SK-N-SH (cell line): Measurements from ENCODE around the gene NOG. TPM values are rescaled to one million over a fixed set of nuclear protein-coding genes. Genes with fewer than 3 reads are reported as not detected.

Experiments used
- CTCF ChIA-PET: fragments of 300-600, 350-600 bp; formaldehyde crosslinking; extraction: SDS; loops from one replicate; lab custom pipeline; 2021; lab: Yijun Ruan, JAX
- POLR2A ChIA-PET: fragments of 350-600 bp; sonication (Branson Sonifier 250); formaldehyde crosslinking; extraction: SDS; loops from one replicate; lab custom pipeline; 2020; ENCODE audit warnings: antibody characterized with exemption, inconsistent platforms; lab: Yijun Ruan, JAX
- DNase-seq: peaks from one replicate; pipeline ENCODE4 v3.0.0; 2012
- H2AFZ ChIP-seq: fragments of 200-600 bp; sonication (generic); 2 replicates; pipeline ENCODE4 v1.8.1; 2016; ENCODE audit warnings: antibody characterized with exemption, mild to moderate bottlenecking, low read depth
- H3F3A ChIP-seq: fragments of 200-600 bp; sonication (generic); replicated peaks from 2 replicates; pipeline ENCODE3; 2016; ENCODE audit warnings: antibody characterized with exemption, mild to moderate bottlenecking; ENCODE audit not compliant: insufficient read depth
- H3K27ac ChIP-seq, 2 experiments: fragments of 200-500 bp in 1 of 2; fragments of 200-600 bp in 1 of 2; sonication (Bioruptor generic) in 1 of 2; sonication (generic), shearing (Covaris generic) in 1 of 2; 2 replicates each; pipeline versions ENCODE4 v1.5.1 to v1.6.1; 2014 to 2016; ENCODE audit warnings: low read depth in 2 of 2, inconsistent platforms in 1 of 2, low read length in 1 of 2, mild to moderate bottlenecking in 1 of 2, mixed read lengths in 1 of 2
- H3K27me3 ChIP-seq: fragments of 200-600 bp; sonication (generic), shearing (Covaris generic); 2 replicates; pipeline ENCODE4 v1.6.1; 2016; ENCODE audit warnings: mixed run types; ENCODE audit not compliant: insufficient read depth
- H3K36me3 ChIP-seq, 2 experiments: fragments of 200-500 bp in 1 of 2; fragments of 200-600 bp in 1 of 2; sonication (Bioruptor generic) in 1 of 2; sonication (generic) in 1 of 2; replicated peaks in 1 of 2; 2 replicates each; pipeline versions ENCODE3 to v1.5.1; 2014 to 2016; ENCODE audit warnings: low read length in 1 of 2, mild to moderate bottlenecking in 1 of 2; ENCODE audit not compliant: insufficient read depth in 2 of 2, control insufficient read depth in 1 of 2
- H3K4me1 ChIP-seq, 2 experiments: fragments of 200-500 bp in 1 of 2; fragments of 200-600 bp in 1 of 2; sonication (Bioruptor generic) in 1 of 2; sonication (generic), shearing (Covaris generic) in 1 of 2; 2 replicates each; pipeline versions ENCODE4 v1.5.1 to v1.6.1; 2014 to 2016; ENCODE audit warnings: low read depth in 1 of 2, low read length in 1 of 2, mixed run types in 1 of 2; ENCODE audit not compliant: insufficient read depth in 2 of 2, control insufficient read depth in 1 of 2
- H3K4me2 ChIP-seq: fragments of 200-600 bp; sonication (generic), shearing (Covaris generic); 2 replicates; pipeline ENCODE4 v1.6.1; 2017; ENCODE audit warnings: mixed run types
- H3K4me3 ChIP-seq, 2 experiments: fragments of 200-500 bp in 1 of 2; fragments of 200-600 bp in 1 of 2; sonication (Bioruptor generic) in 1 of 2; sonication (generic), shearing (Covaris generic) in 1 of 2; 2 replicates each; pipeline versions ENCODE4 v1.5.1 to v1.8.1; 2014 to 2016; ENCODE audit warnings: low read depth in 2 of 2, inconsistent platforms in 1 of 2, low read length in 1 of 2, mild to moderate bottlenecking in 1 of 2, mixed read lengths in 1 of 2, moderate library complexity in 1 of 2
- H3K79me2 ChIP-seq: fragments of 200-600 bp; sonication (generic); 2 replicates; pipeline ENCODE4 v1.8.1; 2017; ENCODE audit warnings: mild to moderate bottlenecking; ENCODE audit not compliant: insufficient read depth
- H3K9ac ChIP-seq: fragments of 200-600 bp; sonication (generic); 2 replicates; pipeline ENCODE4 v1.6.1; 2017; ENCODE audit warnings: mixed run types
- H3K9me2 ChIP-seq: fragments of 200-600 bp; sonication (generic); 2 replicates; pipeline ENCODE4 v1.6.1; 2017; ENCODE audit warnings: mixed run types
- H3K9me3 ChIP-seq: fragments of 200-600 bp; sonication (generic); 2 replicates; pipeline ENCODE4 v1.6.1; 2017; ENCODE audit warnings: mixed run types, mild to moderate bottlenecking, moderate library complexity
- H4K20me1 ChIP-seq: fragments of 200-600 bp; sonication (generic); 2 replicates; pipeline ENCODE4 v1.6.1; 2017; ENCODE audit warnings: mild to moderate bottlenecking, mixed run types; ENCODE audit not compliant: insufficient read depth
- CHD2 ChIP-seq: fragments of 150-350 bp; IDR thresholded peaks from 2 replicates; pipeline ENCODE4 v1.6.1; 2018; ENCODE audit warnings: low read length; ENCODE audit not compliant: partially characterized antibody
- ELF1 ChIP-seq: IDR thresholded peaks from 2 replicates; pipeline ENCODE4 v1.4.0; 2012
- FOXJ3 ChIP-seq: sonication (generic); formaldehyde crosslinking; IDR thresholded peaks from 2 replicates; pipeline ENCODE4 v1.5.1; 2020; ENCODE audit warnings: mild to moderate bottlenecking, missing genetic modification reagents
- GABPA ChIP-seq: IDR thresholded peaks from 2 replicates; pipeline ENCODE4 v1.4.0; 2012; ENCODE audit warnings: low read depth, mild to moderate bottlenecking
- GATA2 ChIP-seq: sonication (generic); formaldehyde crosslinking; IDR thresholded peaks from 2 replicates; pipeline ENCODE4 v1.5.0; 2020; ENCODE audit warnings: mild to moderate bottlenecking, missing genetic modification reagents
- JUND ChIP-seq: IDR thresholded peaks from 2 replicates; pipeline ENCODE4 v1.4.0; 2012
- MAX ChIP-seq: IDR thresholded peaks from 2 replicates; pipeline ENCODE4 v1.4.0; 2012; ENCODE audit warnings: low read depth
- MEF2A ChIP-seq: IDR thresholded peaks from 2 replicates; pipeline ENCODE4 v1.4.0; 2012; ENCODE audit warnings: low read depth, borderline replicate concordance
- MXI1 ChIP-seq: IDR thresholded peaks from 2 replicates; pipeline ENCODE4 v1.6.1; 2012; ENCODE audit warnings: mild to moderate bottlenecking, low read depth, low read length, improper control_type of control experiment
- NFIC ChIP-seq: IDR thresholded peaks from 2 replicates; pipeline ENCODE4 v1.4.0; 2012; ENCODE audit warnings: borderline replicate concordance
- PBX3 ChIP-seq: IDR thresholded peaks from 2 replicates; pipeline ENCODE4; 2012
- RAD21 ChIP-seq: IDR thresholded peaks from 2 replicates; pipeline ENCODE4 v1.6.1; 2012; ENCODE audit warnings: mild to moderate bottlenecking, low read length
- RCOR1 ChIP-seq: fragments of 150-350 bp; IDR thresholded peaks from 2 replicates; pipeline ENCODE4 v1.6.1; 2017; ENCODE audit warnings: antibody characterized with exemption, low read length
- TAF1 ChIP-seq: IDR thresholded peaks from 2 replicates; pipeline ENCODE4 v1.6.1; 2012; ENCODE audit warnings: low read depth, mild to moderate bottlenecking, low read length, moderate library complexity, borderline replicate concordance
- TCF12 ChIP-seq: IDR thresholded peaks from 2 replicates; pipeline ENCODE4 v1.4.0; 2012
- TEAD4 ChIP-seq: IDR thresholded peaks from 2 replicates; pipeline ENCODE4 v1.4.0; 2012; ENCODE audit warnings: mild to moderate bottlenecking, borderline replicate concordance; ENCODE audit not compliant: insufficient read depth
- USF2 ChIP-seq: fragments of 150-350 bp; IDR thresholded peaks from 2 replicates; pipeline ENCODE4 v1.6.1; 2017; ENCODE audit warnings: antibody characterized with exemption, low read length, low read depth, borderline replicate concordance
- WGBS: methylation state at CpG from one replicate; pipeline ENCODE4 v1.1.6; 2017; ENCODE audit warnings: low lambda C conversion rate; 5-methylcytosine and 5-hydroxymethylcytosine counted together
- polyA plus RNA-seq, 3 experiments: library from polyadenylated mRNA; depleted of rRNA; stranded (reverse); fragments of >200 nt; gene quantifications; 2 replicates each; pipeline ENCODE4 v1.2.3, GENCODE V29; 2012
- TF ChIP-seq, protein P1 (sequence below): IDR thresholded peaks from 2 replicates; pipeline ENCODE4 v1.4.0; 2012; ENCODE audit warnings: low read depth, borderline replicate concordance
- TF ChIP-seq, protein P2 (sequence below): fragments of 150-350 bp; IDR thresholded peaks from 2 replicates; pipeline ENCODE4 v1.6.1; 2016; ENCODE audit warnings: mild to moderate bottlenecking, low read depth, low read length

NOG gene
- polyA plus RNA-seq, 1 of the 3 experiments (the other 2 are of a cell fraction): 3.1 TPM

GRCh38 chr17:56581635-56582627 is 11.6 kb upstream of the NOG start:
- Histone ChIP-seq H3K27me3 (peaks cover 85% of the 10 kb centered on the region), H3K4me3 (no peak overlapping the region), H3K9me3 (no peaks in the 10 kb centered on the region), H3K9ac (no peak overlapping the region), H2AFZ (no peak overlapping the region), H4K20me1 (no peaks in the 10 kb centered on the region), H3K36me3 (no peaks in the 10 kb centered on the region), H3K4me1 (no peaks in the 10 kb centered on the region), H3K4me2 (no peak overlapping the region), H3K9me2 (no peaks in the 10 kb centered on the region), H3K27ac (no peak overlapping the region), H3F3A (no peaks in the 10 kb centered on the region), H3K79me2 (no peaks in the 10 kb centered on the region)
- ChIA-PET POLR2A (no interaction called here), CTCF (interaction anchor here (0.7 to 4.3 kb wide), 4 partner anchors 11 to 198 kb away, joined by 3 to 35 read pairs (median 14); partner anchors contain the start of gene NOG)
- TF ChIP-seq TCF12: no peak
- TF ChIP-seq, protein P1, sequence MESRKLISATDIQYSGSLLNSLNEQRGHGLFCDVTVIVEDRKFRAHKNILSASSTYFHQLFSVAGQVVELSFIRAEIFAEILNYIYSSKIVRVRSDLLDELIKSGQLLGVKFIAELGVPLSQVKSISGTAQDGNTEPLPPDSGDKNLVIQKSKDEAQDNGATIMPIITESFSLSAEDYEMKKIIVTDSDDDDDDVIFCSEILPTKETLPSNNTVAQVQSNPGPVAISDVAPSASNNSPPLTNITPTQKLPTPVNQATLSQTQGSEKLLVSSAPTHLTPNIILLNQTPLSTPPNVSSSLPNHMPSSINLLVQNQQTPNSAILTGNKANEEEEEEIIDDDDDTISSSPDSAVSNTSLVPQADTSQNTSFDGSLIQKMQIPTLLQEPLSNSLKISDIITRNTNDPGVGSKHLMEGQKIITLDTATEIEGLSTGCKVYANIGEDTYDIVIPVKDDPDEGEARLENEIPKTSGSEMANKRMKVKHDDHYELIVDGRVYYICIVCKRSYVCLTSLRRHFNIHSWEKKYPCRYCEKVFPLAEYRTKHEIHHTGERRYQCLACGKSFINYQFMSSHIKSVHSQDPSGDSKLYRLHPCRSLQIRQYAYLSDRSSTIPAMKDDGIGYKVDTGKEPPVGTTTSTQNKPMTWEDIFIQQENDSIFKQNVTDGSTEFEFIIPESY: no peak
- TF ChIP-seq TAF1: no peak
- no peak for TF ChIP-seq MEF2A
- no peak for TF ChIP-seq MXI1
- TF ChIP-seq MAX: no peak
- no peak for TF ChIP-seq TEAD4
- DNase-seq: no peak
- 3% methylated on average over 5 of the region's 5 CpGs for WGBS

DNA sequence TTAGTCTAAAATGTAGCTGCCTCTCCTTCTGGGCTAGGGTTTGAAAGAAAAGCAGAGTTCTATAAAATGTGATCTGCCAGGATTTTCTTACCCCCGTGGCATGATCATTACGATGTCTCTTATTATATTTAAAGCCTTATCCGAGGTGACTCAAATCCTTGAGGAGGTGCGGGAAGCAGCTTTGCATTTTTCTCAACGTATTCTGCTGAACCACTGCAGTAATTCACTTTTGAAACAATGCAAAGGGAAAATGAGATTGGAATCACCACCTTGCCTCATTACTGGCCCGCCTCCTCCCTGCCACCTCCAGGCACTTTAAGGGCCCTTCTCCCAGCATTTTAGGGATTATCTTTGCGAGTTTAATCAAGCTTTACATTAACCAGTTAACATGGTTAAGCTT is 9.7 kb upstream of the NOG start:
- no peak overlapping the region for H3K9ac ChIP-seq
- CTCF ChIA-PET: interaction anchor here (0.6 to 4.3 kb wide), 4 partner anchors 9 to 196 kb away, joined by 3 to 35 read pairs (median 14); partner anchors contain the start of gene NOG
- no peaks in the 10 kb centered on the region for H4K20me1 ChIP-seq
- no peaks in the 10 kb centered on the region for H3K4me1 ChIP-seq
- no peaks in the 10 kb centered on the region for H3K79me2 ChIP-seq
- no peak for DNase-seq
- peaks cover 80% of the 10 kb centered on the region for H3K27me3 ChIP-seq
- no peak overlapping the region for H2AFZ ChIP-seq
- no peaks in the 10 kb centered on the region for H3K9me2 ChIP-seq
- H3K4me3 ChIP-seq: no peak overlapping the region
- no peak overlapping the region for H3K27ac ChIP-seq
- no peaks in the 10 kb centered on the region for H3K36me3 ChIP-seq
- no peaks in the 10 kb centered on the region for H3F3A ChIP-seq
- POLR2A ChIA-PET: no interaction called here
- no peaks in the 10 kb centered on the region for H3K9me3 ChIP-seq
- H3K4me2 ChIP-seq: no peak overlapping the region
- 22% methylated on average over 7 of the region's 7 CpGs for WGBS
- TF ChIP-seq, protein P2, sequence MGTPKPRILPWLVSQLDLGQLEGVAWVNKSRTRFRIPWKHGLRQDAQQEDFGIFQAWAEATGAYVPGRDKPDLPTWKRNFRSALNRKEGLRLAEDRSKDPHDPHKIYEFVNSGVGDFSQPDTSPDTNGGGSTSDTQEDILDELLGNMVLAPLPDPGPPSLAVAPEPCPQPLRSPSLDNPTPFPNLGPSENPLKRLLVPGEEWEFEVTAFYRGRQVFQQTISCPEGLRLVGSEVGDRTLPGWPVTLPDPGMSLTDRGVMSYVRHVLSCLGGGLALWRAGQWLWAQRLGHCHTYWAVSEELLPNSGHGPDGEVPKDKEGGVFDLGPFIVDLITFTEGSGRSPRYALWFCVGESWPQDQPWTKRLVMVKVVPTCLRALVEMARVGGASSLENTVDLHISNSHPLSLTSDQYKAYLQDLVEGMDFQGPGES: no peak
- no peak for TF ChIP-seq NFIC
- TF ChIP-seq USF2: no peak
- no peak for TF ChIP-seq GATA2 (CRISPR knock-in tag)
- TF ChIP-seq RAD21: no peak
- no peak for TF ChIP-seq FOXJ3
- no peak for TF ChIP-seq CHD2
- no peak for TF ChIP-seq ELF1
- TF ChIP-seq PBX3: no peak
- TF ChIP-seq, protein P1: no peak
- TF ChIP-seq GABPA: no peak
- no peak for TF ChIP-seq JUND
- TF ChIP-seq RCOR1: no peak
